Heart left ventricle (tissue), 13 donors: ENCODE measurements around the gene OR2AJ1.

ENCODE experiments used
- CTCF ChIP-seq, 12 donors: fragments of 200-600 bp; sonication (generic) in 4 of 12; IDR thresholded peaks; one replicate each; pipeline versions ENCODE4 v1.5.0 to v1.8.0; 2018 to 2022; ENCODE audit warnings: antibody characterized with exemption in 12 of 12, mild to moderate bottlenecking in 5 of 12
- POLR2A ChIP-seq, 2 donors: fragments of 450-650 bp; IDR thresholded peaks; one replicate each; pipeline ENCODE4 v1.6.1; 2017; ENCODE audit warnings: antibody characterized with exemption in 2 of 2, mild to moderate bottlenecking in 2 of 2, moderate library complexity in 2 of 2
- donor health status: ischemic (EF 13 %, LVEDD 7.1; RV severe dilation, severe dysfunction).
- donor health status: DM: no; HTN: yes; CAD: no.
- donor health status: DM: no; HTN: no; CAD: no.
- donor health status: ischemic (EF 25% LVEDD 6.9; RV normal size, moderate dysfunction).
- donor health status: ischemic (EF 25% LVEDD 5.7; RV mildly dilated, moderate dysfunction).
- donor health status: ischemic (EF 35%, LVEDD 5.7; RV mildly dilated, moderate dysfunction).
- donor health status: nonischemic (EF 11% LVEDD 7.7; RV severe dilation, severe dysfunction).
- donor health status: DM: yes; HTN: yes; CAD: no.
- donor health status: PGD.
- donor health status: ischemic (EF 29% LVEDD 5.4; RV normal size, mild dysfunction).
- donor health status: nonischemic (EF 23%, LVEDD 6.1; RV moderate dilation, normal function).

DNA sequence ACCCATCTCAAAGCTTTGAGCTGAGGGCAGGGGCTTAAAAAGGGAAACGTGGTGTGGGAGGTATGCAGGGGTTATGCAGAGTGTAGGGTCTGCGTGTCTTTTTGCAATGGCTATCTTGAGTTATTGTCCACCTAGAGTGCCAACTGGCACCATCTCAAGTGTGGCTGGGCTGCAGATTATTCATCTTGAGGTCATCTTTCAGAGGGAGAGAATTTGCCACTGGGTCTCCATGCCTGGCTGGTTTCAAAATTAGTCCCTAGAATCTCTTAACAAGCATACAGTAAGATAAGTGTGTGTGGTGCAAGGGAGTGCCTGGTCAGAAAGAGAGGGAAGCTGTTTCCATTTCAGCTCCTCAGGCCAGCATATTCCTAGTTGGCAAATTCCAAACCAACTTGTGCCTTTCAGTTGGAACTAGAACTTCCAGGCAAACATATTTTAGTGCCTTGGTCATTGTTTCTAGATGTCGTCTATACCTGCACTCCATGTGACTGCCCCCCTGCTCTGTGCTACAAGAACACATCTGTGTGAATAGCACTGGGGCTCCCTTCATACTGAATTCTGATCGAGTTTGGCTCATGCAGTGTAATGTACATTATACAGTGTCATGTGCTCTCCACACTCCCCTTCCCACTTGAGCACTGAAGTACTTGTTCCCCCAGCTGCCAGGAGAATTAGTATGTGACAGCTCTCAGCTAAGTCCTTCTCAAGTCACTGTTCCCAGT lies 9.6 kb upstream of the OR2AJ1 start:
- TF ChIP-seq POLR2A (IDR thresholded peaks at IDR 0.05) (no peak), CTCF (IDR thresholded peaks at IDR 0.05) (no peak)
